H1 (cell line): ENCODE results near the gene LIN37. TPM values are rescaled to one million over a fixed set of nuclear protein-coding genes. Genes with fewer than 3 reads are reported as not detected.

ENCODE experiments used
- KDM1A ChIP-seq: fragments of 200-600, 300-600 bp; sonication (generic); IDR thresholded peaks from 2 replicates; pipeline ENCODE4 v1.7.1; 2016; ENCODE audit warnings: mild to moderate bottlenecking, low read length, borderline replicate concordance
- polyA plus RNA-seq, 7 experiments: library from polyadenylated mRNA; depleted of rRNA in 3 of 7; stranded (reverse) in 5 of 7; unstranded in 2 of 7; fragments of >200 nt in 5 of 7; fragments of 200-250 nt in 2 of 7; gene quantifications; 1 replicate in 5 of 7; 2 replicates in 1 of 7; 4 replicates in 1 of 7; pipeline versions ENCODE4 v1.2.1 to v1.2.3, GENCODE V29; 2011 to 2013; ENCODE audit warnings: missing spikeins in 2 of 7, mixed read lengths in 2 of 7
- total RNA-seq: library from RNA; stranded (reverse); fragmentation: NEBNext Ultra II Directional; extraction: Animal tissue kit (Norgen Biotek cat#: 25700); gene quantifications from 2 replicates; pipeline ENCODE4 v1.2.1, GENCODE V29; 2021

LIN37 gene
- total and polyA plus RNA-seq, 2 of the 8 experiments (the other 6 are each of a cell fraction or from before 2014, with no cell fraction given) = 3.8 to 9.8 TPM

DNA sequence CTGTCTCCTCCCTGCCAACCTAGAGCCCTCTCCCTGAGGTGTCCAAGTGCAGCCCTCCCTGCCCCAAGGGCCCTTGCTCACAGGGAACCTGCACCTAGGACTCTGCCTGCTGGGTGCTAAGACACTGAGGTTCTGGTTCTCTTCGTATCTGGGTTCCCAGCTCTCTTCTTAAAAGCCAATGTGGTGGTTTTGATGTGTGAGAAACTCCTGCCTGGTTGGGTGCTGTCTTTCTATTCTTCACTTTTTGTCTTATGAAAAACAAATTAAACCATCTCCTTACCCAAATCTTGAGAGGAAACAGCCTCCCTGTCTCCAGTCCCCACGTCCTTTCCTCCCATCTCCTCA lies 34.9 kb upstream of the LIN37 start (continued):
- TF ChIP-seq KDM1A = no peak
